Testis (tissue), 2 donors: ENCODE measurements around the gene SEMA3D.

Source experiments
- POLR2A ChIP-seq: fragments of 450-650 bp; IDR thresholded peaks from one replicate; pipeline ENCODE4 v1.6.1; 2017; ENCODE audit warnings: antibody characterized with exemption, mild to moderate bottlenecking, moderate library complexity
- TF ChIP-seq, protein P1 (sequence below), 3 experiments: fragments of 450-650 bp in 2 of 3; fragments of 200-600 bp in 1 of 3; sonication (generic) in 1 of 3; IDR thresholded peaks; one replicate each; pipeline ENCODE4 v1.5.1; 2016 to 2019; ENCODE audit warnings: antibody characterized with exemption in 3 of 3, mild to moderate bottlenecking in 2 of 3, moderate library complexity in 1 of 3

GRCh38 chr7:85004402-85004801 lies 182.5 kb downstream of the SEMA3D start:
- no peak for TF ChIP-seq POLR2A
- TF ChIP-seq, protein P1, sequence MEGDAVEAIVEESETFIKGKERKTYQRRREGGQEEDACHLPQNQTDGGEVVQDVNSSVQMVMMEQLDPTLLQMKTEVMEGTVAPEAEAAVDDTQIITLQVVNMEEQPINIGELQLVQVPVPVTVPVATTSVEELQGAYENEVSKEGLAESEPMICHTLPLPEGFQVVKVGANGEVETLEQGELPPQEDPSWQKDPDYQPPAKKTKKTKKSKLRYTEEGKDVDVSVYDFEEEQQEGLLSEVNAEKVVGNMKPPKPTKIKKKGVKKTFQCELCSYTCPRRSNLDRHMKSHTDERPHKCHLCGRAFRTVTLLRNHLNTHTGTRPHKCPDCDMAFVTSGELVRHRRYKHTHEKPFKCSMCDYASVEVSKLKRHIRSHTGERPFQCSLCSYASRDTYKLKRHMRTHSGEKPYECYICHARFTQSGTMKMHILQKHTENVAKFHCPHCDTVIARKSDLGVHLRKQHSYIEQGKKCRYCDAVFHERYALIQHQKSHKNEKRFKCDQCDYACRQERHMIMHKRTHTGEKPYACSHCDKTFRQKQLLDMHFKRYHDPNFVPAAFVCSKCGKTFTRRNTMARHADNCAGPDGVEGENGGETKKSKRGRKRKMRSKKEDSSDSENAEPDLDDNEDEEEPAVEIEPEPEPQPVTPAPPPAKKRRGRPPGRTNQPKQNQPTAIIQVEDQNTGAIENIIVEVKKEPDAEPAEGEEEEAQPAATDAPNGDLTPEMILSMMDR (IDR thresholded peaks at IDR 0.05), result no peak
